Measurements from ENCODE around the gene GDPD3. TPM values are rescaled to one million over a fixed set of nuclear protein-coding genes. Genes with fewer than 3 reads are reported as not detected.
A peak's percentile ranks its signal among the peaks of the same experiment; 100 is the strongest.

GDPD3 gene
- total RNA-seq, 2 donors from 2014 or later, result 62.3 to 88.7 TPM

GRCh38 chr16:30086291-30087140 lies 26.8 kb downstream of the GDPD3 start:
- DNase-seq (no peak), ATAC-seq (no peak)

GRCh38 chr16:30085820-30086219 lies 27.5 kb downstream of the GDPD3 start:
- DNase-seq, result no peak

More at GRCh38 chr16:30086291-30087140, 26.8 kb downstream of the GDPD3 start:
- intact Hi-C loops (cut with DNase I, micrococcal nuclease), result no loop called here

GRCh38 chr16:30085247-30085646 lies 28.1 kb downstream of the GDPD3 start:
- intact Hi-C loops (cut with DNase I, micrococcal nuclease), result no loop called here
- DNase-seq, result no peak

More at GRCh38 chr16:30085820-30086219, 27.5 kb downstream of the GDPD3 start:
- no peak for ATAC-seq
- intact Hi-C loops (cut with DNase I, micrococcal nuclease), result no loop called here

GRCh38 chr16:30084816-30085159 lies 28.5 kb downstream of the GDPD3 start:
- ATAC-seq (no peak), DNase-seq (no peak)

More at GRCh38 chr16:30085247-30085646, 28.1 kb downstream of the GDPD3 start:
- ATAC-seq, result no peak

GRCh38 chr16:30084096-30084815 lies 29.1 kb downstream of the GDPD3 start:
- intact Hi-C loops (cut with DNase I, micrococcal nuclease), result no loop called here
- DNase-seq (no peak), ATAC-seq (peak; percentile 3)

More at GRCh38 chr16:30084816-30085159, 28.5 kb downstream of the GDPD3 start:
- intact Hi-C loops (cut with DNase I, micrococcal nuclease), result no loop called here

GRCh38 chr16:30083216-30084055 lies 29.9 kb downstream of the GDPD3 start:
- intact Hi-C loops (cut with DNase I, micrococcal nuclease), result no loop called here
- DNase-seq (no peak), ATAC-seq (peak; percentile 12)

- DNase-seq (no peak), ATAC-seq (no peak)
- intact Hi-C loops (cut with DNase I, micrococcal nuclease), result no loop called here
Observed at GRCh38 chr16:30082545-30083090, 30.7 kb downstream of the GDPD3 start.

GRCh38 chr16:30079480-30079879 lies 33.9 kb downstream of the GDPD3 start:
- intact Hi-C loops (cut with DNase I, micrococcal nuclease), result no loop called here
- ATAC-seq, result no peak
- no peak for DNase-seq

- DNase-seq, result no peak
- ATAC-seq, result no peak
- intact Hi-C loops (cut with DNase I, micrococcal nuclease), result no loop called here
Observed at GRCh38 chr16:30078744-30079143, 34.6 kb downstream of the GDPD3 start.

- ATAC-seq (no peak), DNase-seq (no peak)
- intact Hi-C loops (cut with DNase I, micrococcal nuclease), result no loop called here
Observed at GRCh38 chr16:30077656-30078055, 35.7 kb downstream of the GDPD3 start.

- ATAC-seq (peak; percentile 48), DNase-seq (peak in 1 of 2 donors; percentile 48)
- intact Hi-C loops (cut with DNase I, micrococcal nuclease), result no loop called here
Observed at GRCh38 chr16:30076276-30076791, 37.0 kb downstream of the GDPD3 start.

GRCh38 chr16:30075503-30076275 lies 37.6 kb downstream of the GDPD3 start, which contains the start of gene PPP4C:
TSS of gene PPP4C (plus strand) at chr16:30075994. CDS start at chr16:30076378, 384 bp downstream.
- intact Hi-C loops (cut with DNase I, micrococcal nuclease), result no loop called here
- DNase-seq (peak; percentile 90 to 95), ATAC-seq (peak; percentile 91)

GRCh38 chr16:30070490-30070889 lies 42.8 kb downstream of the GDPD3 start:
- intact Hi-C loops (cut with DNase I, micrococcal nuclease), result no loop called here
- DNase-seq, result no peak
- no peak for ATAC-seq

- ATAC-seq (no peak), DNase-seq (peak in 1 of 2 donors; percentile 63)
- intact Hi-C loops (cut with DNase I, micrococcal nuclease), result no loop called here
Observed at GRCh38 chr16:30069611-30070462, 43.5 kb downstream of the GDPD3 start.

- DNase-seq, result no peak
- ATAC-seq, result no peak
- intact Hi-C loops (cut with DNase I, micrococcal nuclease), result no loop called here
Observed at GRCh38 chr16:30068750-30069610, 44.4 kb downstream of the GDPD3 start.

- no peak for DNase-seq
- ATAC-seq, result no peak
- intact Hi-C loops (cut with DNase I, micrococcal nuclease), result no loop called here
Observed at GRCh38 chr16:30068333-30068732, 45.0 kb downstream of the GDPD3 start.

Measured in left colon (tissue), 2 donors.